Astrocyte (in vitro differentiated cells and primary cell): ENCODE measurements around the gene RAB3IP.

Source experiments
- CTCF ChIP-seq: IDR thresholded peaks from 2 replicates; pipeline ENCODE4 v1.5.1; 2011; ENCODE audit warnings: low read depth, mild to moderate bottlenecking, inconsistent platforms, low read length, moderate library complexity; ENCODE audit not compliant: insufficient read depth
- EZH2 ChIP-seq: IDR thresholded peaks from 2 replicates; pipeline ENCODE4 v1.6.1; 2012; ENCODE audit warnings: mild to moderate bottlenecking, low read length, inconsistent platforms; ENCODE audit not compliant: insufficient read depth

- TF ChIP-seq CTCF, result no peak
- TF ChIP-seq EZH2, result no peak
Observed at GRCh38 chr12:69758105-69758504, 19.4 kb downstream of the RAB3IP start.
